Endothelial cell of umbilical vein (primary cell): Measurements from ENCODE around the gene EML6. TPM values are rescaled to one million over a fixed set of nuclear protein-coding genes. Genes with fewer than 3 reads are reported as not detected.

ENCODE experiments used
- BruUV-seq: library from RNA; stranded (reverse); fragments of 400-500 nt; replicated peaks from 2 replicates; lab custom pipeline; 2021; lab: Mats Ljungman, UMichigan
- CTCF ChIA-PET: fragments of 300-600, 350-600 bp; sonication (Branson Sonifier 250); formaldehyde crosslinking; loops from one replicate; lab custom pipeline; 2021; ENCODE audit warnings: antibody characterized with exemption, inconsistent platforms; lab: Charles Lee
- POLR2A ChIA-PET: fragments of 300-600, 350-600 bp; sonication (Branson Sonifier 250); formaldehyde crosslinking; loops from one replicate; lab custom pipeline; 2021; ENCODE audit warnings: antibody characterized with exemption, inconsistent platforms; lab: Charles Lee
- DNase-seq: peaks from one replicate; pipeline ENCODE4 v3.0.0-alpha.2; 2011; ENCODE audit warnings: low read depth, low spot score
- FAIRE-seq: peaks from 2 replicates; lab custom pipeline; 2011; peaks lifted over from hg19 to GRCh38; lab: Jason Lieb, UNC
- H2AFZ ChIP-seq: 2 replicates; pipeline ENCODE4 v1.6.0; 2012; ENCODE audit warnings: low read depth, low read length, control low read depth, inconsistent platforms
- H3K27ac ChIP-seq: 2 replicates; pipeline ENCODE4 v1.5.1; 2011; ENCODE audit warnings: low read depth, mild to moderate bottlenecking, control low read depth, low read length, moderate library complexity; ENCODE audit not compliant: insufficient read depth
- H3K27me3 ChIP-seq, 2 experiments: 2 replicates each; pipeline versions ENCODE4 v1.6.0 to v1.6.1; 2011; ENCODE audit warnings: low read length in 2 of 2, mixed read lengths in 1 of 2; ENCODE audit not compliant: control insufficient read depth in 2 of 2, insufficient read depth in 2 of 2
- H3K36me3 ChIP-seq, 2 experiments: 2 replicates in 1 of 2; 3 replicates in 1 of 2; pipeline ENCODE4 v1.5.1; 2011; ENCODE audit warnings: low read length in 2 of 2, mild to moderate bottlenecking in 1 of 2, moderate library complexity in 1 of 2; ENCODE audit not compliant: control insufficient read depth in 2 of 2, insufficient read depth in 2 of 2; ENCODE audit errors: extremely low read depth in 1 of 2
- H3K4me1 ChIP-seq: 3 replicates; pipeline ENCODE4 v1.5.1; 2011; ENCODE audit warnings: mild to moderate bottlenecking, low read length; ENCODE audit not compliant: control insufficient read depth, insufficient read depth; ENCODE audit errors: extremely low read depth
- H3K4me2 ChIP-seq: 2 replicates; pipeline ENCODE4 v1.6.1; 2011; ENCODE audit warnings: low read length, control low read depth, mixed read lengths; ENCODE audit not compliant: insufficient read depth
- H3K4me3 ChIP-seq, 3 experiments: fragments of 200-600 bp in 1 of 3; sonication (generic), shearing (Covaris generic) in 1 of 3; replicated peaks in 1 of 3; 2 replicates each; pipeline ENCODE4 v1.5.1; 2011 to 2016; ENCODE audit warnings: control low read depth in 3 of 3, low read length in 3 of 3, mild to moderate bottlenecking in 2 of 3, inconsistent platforms in 1 of 3, low read depth in 1 of 3, moderate library complexity in 1 of 3; ENCODE audit not compliant: insufficient read depth in 1 of 3
- H3K79me2 ChIP-seq: 2 replicates; pipeline ENCODE4 v1.6.0; 2012; ENCODE audit warnings: low read length, inconsistent platforms; ENCODE audit not compliant: control insufficient read depth, insufficient read depth
- H3K9ac ChIP-seq: replicated peaks from 2 replicates; pipeline ENCODE3; 2011; ENCODE audit warnings: low read length, control low read depth; ENCODE audit not compliant: insufficient read depth; ENCODE audit errors: extremely low read depth
- H3K9me1 ChIP-seq: replicated peaks from 3 replicates; pipeline ENCODE4 v1.6.0; 2011; ENCODE audit warnings: mild to moderate bottlenecking, low read length; ENCODE audit not compliant: control insufficient read depth, insufficient read depth; ENCODE audit errors: extremely low read depth
- H3K9me3 ChIP-seq: replicated peaks from 2 replicates; pipeline ENCODE4 v1.5.1; 2012; ENCODE audit warnings: low read length, inconsistent platforms; ENCODE audit not compliant: control insufficient read depth, insufficient read depth
- H4K20me1 ChIP-seq: replicated peaks from 2 replicates; pipeline ENCODE3; 2011; ENCODE audit warnings: mild to moderate bottlenecking, low read length; ENCODE audit not compliant: control insufficient read depth, insufficient read depth; ENCODE audit errors: extremely low read depth
- CTCF ChIP-seq, 2 donors: IDR thresholded peaks; 1 replicate in 1 of 2; 2 replicates in 1 of 2; pipeline ENCODE4 v1.5.1; 2011; ENCODE audit warnings: low read length in 2 of 2, mild to moderate bottlenecking in 2 of 2, moderate library complexity in 2 of 2, control low read depth in 1 of 2, inconsistent platforms in 1 of 2, low read depth in 1 of 2; ENCODE audit not compliant: insufficient read depth in 1 of 2; ENCODE audit errors: extremely low read depth in 1 of 2
- EZH2 ChIP-seq: IDR thresholded peaks from 2 replicates; pipeline ENCODE4 v1.6.1; 2012; ENCODE audit warnings: borderline replicate concordance, low read depth, mild to moderate bottlenecking, moderate library complexity, low read length, inconsistent platforms; ENCODE audit not compliant: severe bottlenecking
- FOS ChIP-seq: IDR thresholded peaks from 2 replicates; pipeline ENCODE4 v1.6.1; 2011; ENCODE audit warnings: mild to moderate bottlenecking, low read length, moderate library complexity, borderline replicate concordance; ENCODE audit not compliant: insufficient read depth
- GATA2 ChIP-seq: IDR thresholded peaks from 2 replicates; pipeline ENCODE4 v1.7.0; 2011; ENCODE audit warnings: low read depth, mild to moderate bottlenecking, moderate library complexity, mixed read lengths, low read length; ENCODE audit not compliant: insufficient read length, insufficient read depth
- JUN ChIP-seq: IDR thresholded peaks from 2 replicates; pipeline ENCODE4 v1.6.1; 2011; ENCODE audit warnings: borderline replicate concordance, low read depth; ENCODE audit not compliant: insufficient read length, insufficient read depth
- MAX ChIP-seq: IDR thresholded peaks from 2 replicates; pipeline ENCODE4 v1.6.1; 2011; ENCODE audit not compliant: insufficient read depth, insufficient read length
- MYC ChIP-seq: IDR thresholded peaks from one replicate; pipeline ENCODE4 v1.6.1; 2011; ENCODE audit warnings: mild to moderate bottlenecking, low read depth, low read length
- POLR2A ChIP-seq: IDR thresholded peaks from 2 replicates; pipeline ENCODE4 v1.6.1; 2012; ENCODE audit warnings: low read depth, mild to moderate bottlenecking, control low read depth, low read length
- POLR2AphosphoS5 ChIP-seq: IDR thresholded peaks from 2 replicates; pipeline ENCODE4 v1.6.1; 2012; ENCODE audit warnings: low read depth, mild to moderate bottlenecking, control low read depth, low read length, moderate library complexity; ENCODE audit not compliant: insufficient read depth
- dilution Hi-C: fragments of 300-500 bp; cut with MboI; formaldehyde crosslinking; loops from one replicate; pipeline ENCODE4 v1.15.0; 2019; ENCODE audit warnings: low sequenced_read_pairs; ENCODE audit not compliant: extremely low pct_ligation_motif_present
- intact Hi-C: fragments of 100-400 bp; cut with micrococcal nuclease; formaldehyde crosslinking; loops from one replicate; pipeline ENCODE4 v1.10.0; 2022
- polyA plus RNA-seq, 4 experiments: library from polyadenylated mRNA; depleted of rRNA in 3 of 4; stranded (reverse) in 3 of 4; unstranded in 1 of 4; fragments of >200 nt; gene quantifications; 2 replicates each; pipeline versions ENCODE4 v1.2.1 to v1.2.3, GENCODE V29; 2011 to 2012; ENCODE audit warnings: missing spikeins in 1 of 4
- total RNA-seq: library from RNA; stranded (reverse); gene quantifications from 2 replicates; pipeline ENCODE4 v1.2.3, GENCODE V29; 2021

EML6 gene
- total and polyA plus RNA-seq, 2 donors (not counting 3 experiments of a cell fraction or from before 2014, with no cell fraction given), result 0.79 to 2.1 TPM

- H3K9me1 ChIP-seq, result no peaks in the 10 kb centered on the region
- no peak overlapping the region for H3K9ac ChIP-seq
- BruUV-seq, result no TSS peak
- no peak overlapping the region for H3K27ac ChIP-seq
- no peaks in the 10 kb centered on the region for H3K9me3 ChIP-seq
- dilution Hi-C loops (no loop called here), intact Hi-C loops (no loop called here)
- CTCF ChIA-PET, result interaction anchor here (1.4 kb wide), 1 partner anchor 13 kb away, joined by 3 read pairs; no protein-coding TSS in a partner anchor
- no peak overlapping the region for H3K4me2 ChIP-seq
- FAIRE-seq (no peak), DNase-seq (no peak)
- no peaks in the 10 kb centered on the region for H3K79me2 ChIP-seq
- no peaks in the 10 kb centered on the region for H3K4me1 ChIP-seq
- TF ChIP-seq FOS (no peak), POLR2A (no peak), GATA2 (no peak), EZH2 (no peak), POLR2AphosphoS5 (no peak), MAX (no peak), JUN (no peak), CTCF (IDR thresholded peaks at IDR 0.05; ENCODE audit: extremely low read depth in 1 of 2, insufficient read depth in 1 of 2, low read depth in 1 of 2, low read length in 2 of 2) (no peak), MYC (no peak)
- H3K36me3 ChIP-seq, result no peaks in the 10 kb centered on the region
- H3K4me3 ChIP-seq, result no peak overlapping the region
- no peak overlapping the region for H2AFZ ChIP-seq
- H3K27me3 ChIP-seq, result peaks cover 5 to 7% of the 10 kb centered on the region in 2 experiments
- POLR2A ChIA-PET, result no interaction called here
- H4K20me1 ChIP-seq, result no peaks in the 10 kb centered on the region
Measured at GRCh38 chr2:54862742-54863141, 139.3 kb downstream of the EML6 start.
